Esophagus muscularis mucosa (tissue), 4 donors: Measurements from ENCODE around the gene KCNQ2. TPM values are rescaled to one million over a fixed set of nuclear protein-coding genes. Genes with fewer than 3 reads are reported as not detected.
A peak's percentile ranks its signal among the peaks of the same experiment; 100 is the strongest.
"Not testable (repeated sequence)": the region's sequence is repeated elsewhere in the genome, so short reads cannot be mapped to it uniquely, and the experiment has no call there.

Experiments
- DNase-seq: peaks from one replicate; pipeline ENCODE4 v3.0.0-alpha.2; 2017; ENCODE audit errors: extremely low spot score
- H3K27ac ChIP-seq, 4 donors: fragments of 200-600 bp; sonication (generic); replicated peaks in 1 of 4; 1 replicate in 3 of 4; 2 replicates in 1 of 4; pipeline ENCODE4 v1.5.1; 2016 to 2019; ENCODE audit warnings: mild to moderate bottlenecking in 1 of 4
- H3K27me3 ChIP-seq, 4 donors: fragments of 200-600 bp; sonication (generic); one replicate each; pipeline versions ENCODE4 v1.5.1 to v1.6.0; 2016 to 2019
- H3K36me3 ChIP-seq, 4 donors: fragments of 200-600 bp; sonication (generic); one replicate each; pipeline ENCODE4 v1.5.1; 2016 to 2019
- H3K4me1 ChIP-seq, 4 donors: fragments of 200-600 bp; sonication (generic); one replicate each; pipeline ENCODE4 v1.5.1; 2016 to 2019
- H3K4me3 ChIP-seq, 4 donors: fragments of 200-600 bp; sonication (generic); 1 replicate in 2 of 4; 2 replicates in 2 of 4; pipeline ENCODE4 v1.5.1; 2016 to 2019; ENCODE audit warnings: mild to moderate bottlenecking in 4 of 4, moderate library complexity in 1 of 4
- H3K9me3 ChIP-seq, 4 donors: fragments of 200-600 bp; sonication (generic); 1 replicate in 3 of 4; 2 replicates in 1 of 4; pipeline ENCODE4 v1.5.1; 2016 to 2019
- CTCF ChIP-seq, 3 experiments: fragments of 200-600 bp in 2 of 3; fragments of 450-650 bp in 1 of 3; sonication (generic) in 2 of 3; IDR thresholded peaks; one replicate each; pipeline ENCODE4 v1.5.1; 2017 to 2019; ENCODE audit warnings: antibody characterized with exemption in 3 of 3, mild to moderate bottlenecking in 2 of 3, moderate library complexity in 1 of 3
- EP300 ChIP-seq: sonication (generic); formaldehyde crosslinking; IDR thresholded peaks from one replicate; pipeline ENCODE4 v1.6.1; 2017; ENCODE audit warnings: antibody characterized with exemption
- POLR2A ChIP-seq: fragments of 450-650 bp; IDR thresholded peaks from one replicate; pipeline ENCODE4 v1.6.1; 2017; ENCODE audit warnings: antibody characterized with exemption, moderate library complexity, mild to moderate bottlenecking, low read depth
- POLR2AphosphoS5 ChIP-seq, 2 donors: sonication (generic); formaldehyde crosslinking; IDR thresholded peaks; one replicate each; pipeline ENCODE4 v1.6.1; 2017; ENCODE audit warnings: antibody characterized with exemption in 2 of 2
- WGBS: methylation state at CpG from one replicate; pipeline ENCODE4 v1.1.5; 2018; 5-methylcytosine and 5-hydroxymethylcytosine counted together
- intact Hi-C: fragments of 100-400 bp; cut with DNase I; formaldehyde crosslinking; loops from one replicate; pipeline ENCODE4 v1.15.1; 2023
- total RNA-seq, 4 donors: library from RNA; depleted of rRNA; stranded (reverse); fragments of >200 nt; gene quantifications; one replicate each; pipeline versions ENCODE4 v1.1.0 to v1.2.1, GENCODE V29; 2016

Gene KCNQ2
- total RNA-seq, 4 donors from 2014 or later: 0.11 to 1.6 (median 0.50) TPM; not detected in 1

- WGBS: 6% methylated on average over 13 of the region's 72 CpGs
- DNase-seq: no peak
- intact Hi-C loops: loop anchor here (2.0 kb wide), 1 partner anchor 23 kb away; no protein-coding TSS in a partner anchor
- Histone ChIP-seq H3K27me3 (no peaks in the 10 kb centered on the region), H3K4me3 (peak overlapping the region; percentile 86 to 99 (median 93)), H3K4me1 (peaks cover 28 to 40% (median 35%) of the 10 kb centered on the region in 4 donors), H3K27ac (peak overlapping the region; percentile 94 to 98 (median 96)), H3K9me3 (no peaks in the 10 kb centered on the region), H3K36me3 (peaks cover 0 to 21% (median 9%) of the 10 kb centered on the region in 4 donors)
- TF ChIP-seq CTCF (IDR thresholded peaks at IDR 0.05) (peak; percentile 18 to 40 (median 31)), POLR2A (no peak), EP300 (no peak)
These were observed 47.4 kb upstream of the KCNQ2 start for GRCh38 chr20:63519668-63520503.

GRCh38 chr20:63518946-63519667, 46.7 kb upstream of the KCNQ2 start:
- H3K4me1 ChIP-seq: peaks cover 28 to 40% (median 35%) of the 10 kb centered on the region in 4 donors
- DNase-seq: no peak
- TF ChIP-seq POLR2AphosphoS5 (IDR thresholded peaks at IDR 0.05) (no peak), POLR2A (no peak), EP300 (no peak), CTCF (IDR thresholded peaks at IDR 0.05) (no peak)
- peak overlapping the region in 2 of 4 donors; percentile 95 to 98 for H3K27ac ChIP-seq
- H3K9me3 ChIP-seq: no peaks in the 10 kb centered on the region
- WGBS: 81% methylated on average over 23 of the region's 32 CpGs
- intact Hi-C loops: loop anchor here (2.0 kb wide), 1 partner anchor 22 kb away; no protein-coding TSS in a partner anchor
- peaks cover 0 to 21% (median 9%) of the 10 kb centered on the region in 4 donors for H3K36me3 ChIP-seq
- no peaks in the 10 kb centered on the region for H3K27me3 ChIP-seq
- peak overlapping the region; percentile 86 to 99 (median 93) for H3K4me3 ChIP-seq

GRCh38 chr20:63518351-63518861, 46.0 kb upstream of the KCNQ2 start:
- no peak for DNase-seq
- Histone ChIP-seq H3K9me3 (no peaks in the 10 kb centered on the region), H3K27ac (no peak overlapping the region), H3K4me3 (no peak overlapping the region), H3K27me3 (no peaks in the 10 kb centered on the region), H3K36me3 (peaks cover 0 to 16% (median 9%) of the 10 kb centered on the region in 4 donors), H3K4me1 (peaks cover 28 to 38% (median 35%) of the 10 kb centered on the region in 4 donors)
- 75% methylated on average over 11 of the region's 20 CpGs for WGBS
- intact Hi-C loops: loop anchor here (2.0 kb wide), 1 partner anchor 22 kb away; no protein-coding TSS in a partner anchor
- no peak for TF ChIP-seq EP300
- no peak for TF ChIP-seq CTCF (IDR thresholded peaks at IDR 0.05)
- TF ChIP-seq POLR2A: no peak
- TF ChIP-seq POLR2AphosphoS5 (IDR thresholded peaks at IDR 0.05): no peak

GRCh38 chr20:63517376-63518309, 45.2 kb upstream of the KCNQ2 start:
- intact Hi-C loops: loop anchor here (2.0 kb wide), 1 partner anchor 21 kb away; no protein-coding TSS in a partner anchor
- H3K36me3 ChIP-seq: peaks cover 0 to 8% (median 4%) of the 10 kb centered on the region in 4 donors
- DNase-seq: no peak
- 97% methylated on average over 15 of the region's 32 CpGs for WGBS
- no peaks in the 10 kb centered on the region for H3K9me3 ChIP-seq
- H3K4me3 ChIP-seq: no peak overlapping the region
- H3K27me3 ChIP-seq: peaks cover 0 to 2% (median 0%) of the 10 kb centered on the region in 4 donors
- H3K27ac ChIP-seq: no peak overlapping the region
- peaks cover 23 to 33% (median 30%) of the 10 kb centered on the region in 4 donors for H3K4me1 ChIP-seq
- TF ChIP-seq POLR2AphosphoS5 (IDR thresholded peaks at IDR 0.05) (no peak), POLR2A (no peak), CTCF (IDR thresholded peaks at IDR 0.05) (no peak), EP300 (no peak)

- H3K4me1 ChIP-seq: peaks cover 5 to 12% (median 7%) of the 10 kb centered on the region in 4 donors
- intact Hi-C loops, H3K4me3 ChIP-seq, DNase-seq, H3K9me3 ChIP-seq, H3K36me3 ChIP-seq, H3K27ac ChIP-seq: not testable (repeated sequence)
- H3K27me3 ChIP-seq: peaks cover 0 to 28% (median 1%) of the 10 kb centered on the region in 4 donors
- WGBS: 69% methylated on average over 10 of the region's 10 CpGs
These were observed 42.1 kb upstream of the KCNQ2 start for GRCh38 chr20:63514520-63514919.
